Stimulated activated CD4-positive, alpha-beta T cell treated with anti-CD3 and anti-CD28 coated beads, Interleukin-2, amount 100 ng/mL, for 48 hours (primary cell): ENCODE results near the gene WNT3.

ENCODE experiments used
- DNase-seq, 2 donors: peaks; one replicate each; pipeline ENCODE4 v3.0.0-alpha.2; 2020

WNT3 gene

DNA sequence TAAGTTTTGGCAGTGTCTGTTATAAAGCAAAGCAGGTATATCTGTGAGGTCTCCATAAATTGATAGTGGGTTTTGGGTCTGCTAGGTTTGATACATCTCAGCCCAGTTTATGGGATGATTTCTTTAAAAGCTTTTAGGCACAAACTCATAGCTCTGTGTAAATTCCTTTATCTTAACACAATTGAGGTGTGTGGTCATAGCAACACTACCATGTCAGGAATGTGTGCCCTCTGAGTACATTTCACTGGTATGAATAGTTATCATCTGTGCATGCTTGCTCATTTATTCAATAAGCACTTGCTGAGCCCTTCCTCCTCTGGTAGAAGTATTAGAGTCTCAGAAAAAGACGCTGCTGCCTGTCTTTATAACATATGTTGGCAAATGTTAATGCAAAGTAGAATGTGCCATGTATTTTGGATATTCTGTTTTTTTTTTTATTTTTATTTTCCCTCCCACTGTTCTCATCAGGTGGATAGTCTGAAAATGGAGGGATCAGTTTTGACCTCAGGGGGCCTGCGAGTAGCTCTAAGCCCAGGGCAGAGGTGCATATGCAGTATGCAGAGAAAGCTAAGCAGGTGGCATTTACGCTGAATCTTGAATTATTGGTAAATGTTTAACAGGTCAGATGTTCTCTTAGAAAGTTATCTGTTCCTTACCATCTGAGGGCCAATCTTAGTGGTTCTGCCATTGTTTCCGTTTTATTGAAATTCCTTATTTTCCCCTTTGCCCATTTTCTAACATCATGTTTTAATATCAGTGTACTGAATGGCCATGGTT lies 90.7 kb downstream of the WNT3 start:
- DNase-seq = no peak

DNA sequence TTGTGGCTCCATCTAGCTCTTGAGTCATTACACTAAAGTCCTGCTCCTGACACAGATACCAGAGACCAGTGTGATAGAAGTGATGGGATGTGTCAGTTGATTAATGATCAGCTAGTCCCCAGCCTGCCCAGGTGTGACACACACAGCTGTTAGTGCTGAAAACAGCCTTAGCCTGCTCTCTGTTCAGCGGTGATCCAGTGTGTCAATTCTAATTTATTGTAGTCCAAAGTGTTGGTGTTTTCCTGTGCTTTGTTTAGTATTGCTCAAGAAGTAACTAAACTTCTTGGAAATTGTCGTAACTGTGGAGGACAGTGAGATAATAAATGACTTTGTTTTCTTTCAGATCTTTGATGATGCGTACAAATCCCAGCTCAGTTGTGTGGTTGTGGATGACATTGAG lies 92.3 kb downstream of the WNT3 start:
- no peak for DNase-seq

DNA sequence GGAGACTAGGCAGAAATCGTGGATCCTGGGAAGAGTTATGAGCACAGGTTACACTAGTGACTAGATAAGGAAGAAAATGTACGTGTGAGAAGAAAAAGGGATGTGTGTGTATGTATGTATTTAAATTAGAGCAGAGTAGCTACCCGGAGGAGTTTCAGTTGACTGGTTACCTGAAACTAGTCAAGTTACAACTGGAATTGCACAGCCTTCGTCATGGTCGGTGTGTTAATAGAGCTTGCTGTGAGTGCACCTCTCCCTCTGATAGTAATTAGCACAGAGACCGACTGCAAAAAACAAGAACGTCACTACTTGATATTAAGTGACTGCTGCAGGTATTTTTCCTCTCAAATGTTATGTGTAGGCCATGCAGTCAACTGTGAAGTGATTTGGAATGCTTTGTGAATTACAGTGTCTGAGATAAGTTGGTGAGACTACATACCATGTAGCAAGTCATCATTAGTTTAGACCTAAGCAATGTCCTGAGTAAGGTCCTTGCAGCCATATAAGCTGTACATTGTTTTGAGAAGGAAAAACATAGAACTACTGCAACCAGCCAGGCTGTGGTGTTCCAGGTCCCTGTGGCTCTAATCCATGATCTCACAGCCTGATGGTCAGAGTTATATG lies 95.7 kb downstream of the WNT3 start:
- DNase-seq = no peak

DNA sequence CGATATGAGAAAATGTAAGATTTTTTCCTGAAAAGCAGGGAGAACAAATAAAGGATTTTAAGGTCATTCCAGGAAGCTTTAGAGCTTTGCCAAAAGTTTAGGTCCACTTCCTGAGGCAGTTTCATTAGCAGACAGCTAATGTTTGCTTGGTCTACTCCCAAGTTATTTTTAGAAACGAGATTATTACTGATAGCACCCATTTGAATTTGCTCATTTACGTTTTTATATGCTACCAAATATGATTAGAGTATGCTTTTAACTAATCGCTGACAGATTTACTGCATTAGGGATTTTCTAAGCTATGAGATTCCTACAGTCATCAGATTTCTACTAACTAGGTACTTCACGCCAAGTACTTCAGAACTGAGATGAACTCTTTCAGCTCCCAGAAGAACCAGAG lies 98.1 kb downstream of the WNT3 start:
- no peak for DNase-seq

DNA sequence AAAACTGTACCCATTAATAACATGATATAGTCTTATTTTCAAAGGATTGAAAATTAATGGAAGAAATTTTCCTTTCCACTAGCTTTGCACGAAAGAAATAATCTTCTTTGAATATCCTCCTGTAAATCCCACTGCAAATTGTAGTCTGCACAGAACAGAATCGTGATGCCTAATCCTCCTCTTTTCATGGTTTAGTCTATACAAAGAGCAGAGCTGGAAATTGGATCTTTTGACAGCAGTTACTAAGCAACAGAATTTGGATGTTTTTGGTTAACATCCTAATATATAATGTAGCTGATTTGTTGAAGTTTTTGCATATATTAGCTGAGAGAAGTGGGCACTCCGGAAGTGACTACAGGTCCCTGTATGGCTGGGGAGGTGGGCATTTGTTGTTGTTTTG lies 98.6 kb downstream of the WNT3 start:
- DNase-seq = no peak

DNA sequence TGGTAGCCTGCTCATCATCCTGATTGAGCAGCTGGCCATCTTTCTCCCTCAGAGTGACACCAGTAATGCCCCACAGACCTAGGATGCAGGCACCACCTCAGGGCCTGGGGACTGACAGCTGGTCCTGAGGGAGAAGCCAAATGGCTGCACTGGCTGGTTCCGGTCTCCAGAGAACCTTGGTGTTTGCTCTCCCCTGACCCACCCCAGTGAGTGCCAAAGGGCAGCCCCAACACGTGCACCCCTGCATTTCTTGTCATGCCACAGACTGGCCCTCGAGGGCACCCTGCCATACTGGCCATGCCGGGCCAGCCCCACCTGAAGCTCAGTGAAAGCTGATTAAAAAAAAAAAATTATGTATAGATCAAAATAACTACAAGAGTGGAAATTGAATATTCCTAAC lies 100.5 kb downstream of the WNT3 start:
- DNase-seq = no peak
